ENCODE results near the gene TANC1. TPM values are rescaled to one million over a fixed set of nuclear protein-coding genes. Genes with fewer than 3 reads are reported as not detected.

TANC1 gene
- polyA plus RNA-seq, 1 donor from 2014 or later, result 0.37 TPM

GRCh38 chr2:158965107-158965506 is 3.3 kb upstream of the TANC1 start:
- no peaks in the 10 kb centered on the region for H3K36me3 ChIP-seq (ENCODE audit: insufficient read depth, low read length)
- H3K4me2 ChIP-seq (ENCODE audit: low read length), result no peak overlapping the region
- H3F3A ChIP-seq (ENCODE audit: insufficient read depth, low read length, poor library complexity, severe bottlenecking), result no peaks in the 10 kb centered on the region
- H2AFZ ChIP-seq (ENCODE audit: low read depth, low read length), result no peak overlapping the region
- H3K27me3 ChIP-seq (ENCODE audit: insufficient read depth, low read depth, low read length), result peaks cover 76% of the 10 kb centered on the region
- H3K9ac ChIP-seq (ENCODE audit: low read length), result no peak overlapping the region
- no peak overlapping the region for H3K27ac ChIP-seq (ENCODE audit: low read length)
- no peaks in the 10 kb centered on the region for H4K20me1 ChIP-seq (ENCODE audit: insufficient read depth)
- no peaks in the 10 kb centered on the region for H3K79me2 ChIP-seq (replicated peaks; ENCODE audit: insufficient read depth, low read length)
- TF ChIP-seq EP300 (conservative IDR thresholded peaks at IDR 0.05; ENCODE audit: poor library complexity, severe bottlenecking), result no peak
- TF ChIP-seq SMC3 (conservative IDR thresholded peaks at IDR 0.05; ENCODE audit: poor library complexity), result no peak
- TF ChIP-seq CTCF (IDR thresholded peaks at IDR 0.05; ENCODE audit: poor library complexity, severe bottlenecking), result no peak
- TF ChIP-seq TAF1 (IDR thresholded peaks at IDR 0.05; ENCODE audit: low read depth), result no peak
- TF ChIP-seq MXI1 (conservative IDR thresholded peaks at IDR 0.05; ENCODE audit: poor library complexity, severe bottlenecking), result no peak
- TF ChIP-seq REST (IDR thresholded peaks at IDR 0.05; ENCODE audit: borderline replicate concordance), result no peak
- TF ChIP-seq POLR2AphosphoS5 (IDR thresholded peaks at IDR 0.05), result no peak
- TF ChIP-seq EZH2 (IDR thresholded peaks at IDR 0.05; ENCODE audit: borderline replicate concordance, insufficient read depth, low read length, poor library complexity, severe bottlenecking), result no peak
- no peak for TF ChIP-seq RAD21 (conservative IDR thresholded peaks at IDR 0.05)
- H3K9me2 ChIP-seq (ENCODE audit: insufficient read depth, low read length), result no peaks in the 10 kb centered on the region
- H3K4me3 ChIP-seq (ENCODE audit: low read length), result no peak overlapping the region
- no peaks in the 10 kb centered on the region for H3K9me3 ChIP-seq (ENCODE audit: low read length)

GRCh38 chr2:158965641-158966040 is 2.8 kb upstream of the TANC1 start:
- Histone ChIP-seq H4K20me1 (ENCODE audit: insufficient read depth) (no peaks in the 10 kb centered on the region), H3K9me2 (ENCODE audit: insufficient read depth, low read length) (no peaks in the 10 kb centered on the region), H3F3A (ENCODE audit: insufficient read depth, low read length, poor library complexity, severe bottlenecking) (no peaks in the 10 kb centered on the region), H3K27ac (ENCODE audit: low read length) (no peak overlapping the region), H3K27me3 (ENCODE audit: insufficient read depth, low read depth, low read length) (peaks cover 81% of the 10 kb centered on the region), H3K9me3 (ENCODE audit: low read length) (no peaks in the 10 kb centered on the region), H3K4me2 (ENCODE audit: low read length) (no peak overlapping the region), H2AFZ (ENCODE audit: low read depth, low read length) (no peak overlapping the region), H3K9ac (ENCODE audit: low read length) (no peak overlapping the region), H3K4me3 (ENCODE audit: low read length) (no peak overlapping the region), H3K36me3 (ENCODE audit: insufficient read depth, low read length) (no peaks in the 10 kb centered on the region), H3K79me2 (replicated peaks; ENCODE audit: insufficient read depth, low read length) (no peaks in the 10 kb centered on the region)
- TF ChIP-seq EP300 (conservative IDR thresholded peaks at IDR 0.05; ENCODE audit: poor library complexity, severe bottlenecking) (no peak), POLR2AphosphoS5 (IDR thresholded peaks at IDR 0.05) (no peak), TAF1 (IDR thresholded peaks at IDR 0.05; ENCODE audit: low read depth) (no peak), EZH2 (IDR thresholded peaks at IDR 0.05; ENCODE audit: borderline replicate concordance, insufficient read depth, low read length, poor library complexity, severe bottlenecking) (no peak), CTCF (IDR thresholded peaks at IDR 0.05; ENCODE audit: poor library complexity, severe bottlenecking) (no peak), REST (IDR thresholded peaks at IDR 0.05; ENCODE audit: borderline replicate concordance) (no peak), MXI1 (conservative IDR thresholded peaks at IDR 0.05; ENCODE audit: poor library complexity, severe bottlenecking) (no peak), SMC3 (conservative IDR thresholded peaks at IDR 0.05; ENCODE audit: poor library complexity) (no peak), RAD21 (conservative IDR thresholded peaks at IDR 0.05) (no peak)

All from neural cell (in vitro differentiated cells).